Panc1 (cell line): ENCODE measurements around the gene CETN3. TPM values are rescaled to one million over a fixed set of nuclear protein-coding genes. Genes with fewer than 3 reads are reported as not detected.

ENCODE experiments used
- ATAC-seq: fragments of 200-7000 bp; cut with Tn5 transposase; 2 replicates; pipeline ENCODE4 v1.9.1; 2020; ENCODE audit warnings: mild to moderate bottlenecking, moderate library complexity
- BruUV-seq: library from RNA; stranded (reverse); fragments of 400-500 nt; replicated peaks from 2 replicates; lab custom pipeline; 2021; lab: Mats Ljungman, UMichigan
- CTCF ChIA-PET: fragments of 300-600 bp; sonication (Branson Sonifier 250); formaldehyde crosslinking; loops from one replicate; lab custom pipeline; 2022; ENCODE audit warnings: antibody characterized with exemption; lab: Charles Lee
- POLR2A ChIA-PET: fragments of 300-600 bp; sonication (Branson Sonifier 250); formaldehyde crosslinking; loops from one replicate; lab custom pipeline; 2022; ENCODE audit warnings: antibody characterized with exemption; lab: Charles Lee
- DNase-seq: peaks from one replicate; pipeline ENCODE4 v3.0.0-alpha.2; 2010; ENCODE audit warnings: low read depth, low spot score
- H3K27ac ChIP-seq: 2 replicates; pipeline ENCODE4 v1.5.1; 2011; ENCODE audit warnings: mild to moderate bottlenecking, low read length, inconsistent platforms
- H3K27me3 ChIP-seq: fragments of 200-500 bp; sonication (Bioruptor generic); 2 replicates; pipeline ENCODE4 v1.6.0; 2014; ENCODE audit warnings: low read length, inconsistent platforms; ENCODE audit not compliant: control insufficient read depth, insufficient read depth
- H3K36me3 ChIP-seq: fragments of 200-500 bp; sonication (Bioruptor generic); 2 replicates; pipeline ENCODE4 v1.5.1; 2014; ENCODE audit warnings: inconsistent platforms, mild to moderate bottlenecking, low read length, moderate library complexity; ENCODE audit not compliant: control insufficient read depth, insufficient read depth
- H3K4me1 ChIP-seq: 2 replicates; pipeline ENCODE4 v1.5.1; 2011; ENCODE audit warnings: inconsistent platforms, mild to moderate bottlenecking, low read length, moderate library complexity; ENCODE audit not compliant: control insufficient read depth, insufficient read depth
- H3K4me3 ChIP-seq, 2 experiments: 2 replicates each; pipeline ENCODE4 v1.5.1; 2011 to 2012; ENCODE audit warnings: low read depth in 2 of 2, low read length in 2 of 2, mild to moderate bottlenecking in 2 of 2, inconsistent platforms in 1 of 2, moderate library complexity in 1 of 2
- H3K9me3 ChIP-seq: fragments of 200-500 bp; sonication (Bioruptor generic); 2 replicates; pipeline ENCODE4 v1.5.1; 2014; ENCODE audit warnings: low read depth, mild to moderate bottlenecking, inconsistent platforms, low read length, moderate library complexity; ENCODE audit not compliant: control insufficient read depth, insufficient read depth
- CTCF ChIP-seq: fragments of 450-650 bp; IDR thresholded peaks from 2 replicates; pipeline ENCODE4 v1.5.1; 2017; ENCODE audit warnings: mild to moderate bottlenecking
- POLR2AphosphoS5 ChIP-seq: IDR thresholded peaks from 2 replicates; pipeline ENCODE4 v1.6.1; 2012; ENCODE audit warnings: mild to moderate bottlenecking, low read depth, low read length, moderate library complexity
- REST ChIP-seq, 2 experiments: IDR thresholded peaks; 2 replicates each; pipeline ENCODE4 v1.6.1; 2011 to 2012; ENCODE audit warnings: low read depth in 2 of 2, control low read depth in 1 of 2, low read length in 1 of 2, mild to moderate bottlenecking in 1 of 2, moderate library complexity in 1 of 2; ENCODE audit not compliant: insufficient read depth in 1 of 2
- SIN3A ChIP-seq: IDR thresholded peaks from 2 replicates; pipeline ENCODE4 v1.6.1; 2012; ENCODE audit warnings: low read depth, mild to moderate bottlenecking, low read length, moderate library complexity, borderline replicate concordance; ENCODE audit not compliant: insufficient read depth
- TCF7L2 ChIP-seq: IDR thresholded peaks from 2 replicates; pipeline ENCODE4 v1.6.1; 2011; ENCODE audit warnings: mild to moderate bottlenecking, low read depth, low read length, inconsistent platforms
- in situ Hi-C: cut with HindIII; loops from 2 replicates; pipeline ENCODE4 v1.10.0; 2016; ENCODE audit warnings: low sequenced_read_pairs, low pct_unique_long_range_greater_than_20kb
- intact Hi-C: fragments of 100-400 bp; cut with micrococcal nuclease; formaldehyde crosslinking; loops from one replicate; pipeline ENCODE4 v1.10.0; 2022; ENCODE audit not compliant: unreplicated experiment
- total RNA-seq: library from RNA; stranded (reverse); gene quantifications from one replicate; pipeline ENCODE4 v1.2.1, GENCODE V29; 2021; ENCODE audit not compliant: unreplicated experiment

CETN3 gene
- total RNA-seq, 1 experiment from 2014 or later = 30.6 TPM

DNA sequence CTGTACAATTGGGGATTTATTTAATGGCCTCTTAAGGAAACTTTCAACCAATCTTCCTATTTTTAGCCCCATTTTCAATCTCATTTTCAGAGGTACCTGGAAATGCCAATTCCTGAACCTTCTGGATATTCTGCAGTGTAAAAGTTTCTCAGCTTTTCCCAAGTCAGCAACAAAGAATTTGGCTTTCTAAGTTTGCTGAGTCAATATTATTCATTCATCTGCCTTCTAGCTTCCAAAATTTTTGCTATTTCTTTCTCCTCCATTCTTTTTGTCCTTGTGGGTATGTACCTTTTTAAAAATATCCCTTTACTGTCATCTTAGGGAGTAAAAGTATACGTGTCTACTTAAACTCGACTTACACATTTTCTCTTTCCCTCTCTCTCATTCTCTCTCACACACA is 25.7 kb downstream of the CETN3 start:
- BruUV-seq = no TSS peak
- intact Hi-C loops (no loop called here), in situ Hi-C loops (no loop called here)
- DNase-seq (no peak), ATAC-seq (no peak)
- POLR2A ChIA-PET = no interaction called here
- TF ChIP-seq TCF7L2 (no peak), SIN3A (no peak), POLR2AphosphoS5 (no peak), CTCF (no peak), REST (IDR thresholded peaks at IDR 0.05; ENCODE audit: insufficient read depth in 1 of 2, low read depth in 2 of 2, low read length in 1 of 2) (no peak)
- Histone ChIP-seq H3K27me3 (no peaks in the 10 kb centered on the region), H3K4me3 (no peak overlapping the region), H3K36me3 (no peaks in the 10 kb centered on the region), H3K4me1 (no peaks in the 10 kb centered on the region), H3K9me3 (no peaks in the 10 kb centered on the region), H3K27ac (no peak overlapping the region)
- CTCF ChIA-PET = no interaction called here

DNA sequence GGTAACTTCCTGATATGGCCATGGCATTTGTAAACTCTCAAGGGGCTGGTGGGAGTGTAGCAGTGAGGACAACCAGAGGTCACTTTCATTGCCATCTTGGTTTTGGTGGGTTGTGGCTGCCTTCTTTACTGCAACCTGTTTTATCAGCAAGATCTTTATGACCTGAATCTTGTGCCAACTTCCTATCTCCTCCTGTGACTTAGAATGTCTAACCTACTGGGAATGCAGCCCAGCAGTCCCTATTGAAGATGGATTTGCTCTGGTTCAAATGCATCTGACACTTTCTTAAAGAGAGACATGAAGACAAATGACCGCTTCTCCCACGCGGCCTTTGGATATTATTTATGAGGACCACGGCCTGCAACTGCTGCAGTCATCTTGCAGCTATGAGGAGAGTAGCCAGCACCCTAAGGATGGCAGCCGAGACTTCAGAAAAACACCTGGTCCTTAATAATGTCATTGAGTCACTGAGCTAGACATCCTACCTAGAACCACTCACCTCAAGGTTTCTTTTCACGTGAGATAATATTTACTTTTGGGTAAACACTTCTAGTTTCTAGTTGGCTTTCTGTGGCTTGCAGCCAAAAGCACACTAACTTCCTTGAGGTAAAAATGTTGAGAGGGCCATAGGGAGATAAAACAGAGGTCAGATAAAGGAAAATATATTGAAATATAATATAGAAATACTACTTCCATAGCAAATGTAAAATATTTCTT is 28.2 kb downstream of the CETN3 start:
- Histone ChIP-seq H3K27ac (no peak overlapping the region), H3K4me3 (no peak overlapping the region), H3K36me3 (no peaks in the 10 kb centered on the region), H3K27me3 (no peaks in the 10 kb centered on the region), H3K9me3 (no peaks in the 10 kb centered on the region), H3K4me1 (no peaks in the 10 kb centered on the region)
- CTCF ChIA-PET = no interaction called here
- in situ Hi-C loops = no loop called here
- no peak for DNase-seq
- BruUV-seq = no TSS peak
- TF ChIP-seq POLR2AphosphoS5 = no peak
- TF ChIP-seq CTCF = no peak
- no peak for TF ChIP-seq REST (IDR thresholded peaks at IDR 0.05; ENCODE audit: insufficient read depth in 1 of 2, low read depth in 2 of 2, low read length in 1 of 2)
- TF ChIP-seq TCF7L2 = no peak
- TF ChIP-seq SIN3A = no peak
- intact Hi-C loops = no loop called here
- POLR2A ChIA-PET = no interaction called here
- no peak for ATAC-seq
